HG03558 (cell line): ENCODE measurements around the gene CEP128.

ENCODE experiments used
- ATAC-seq: cut with Tn5 transposase; IDR thresholded peaks from one replicate; pipeline ENCODE4 v1.9.1; 2021; ENCODE audit warnings: moderate number of reproducible peaks; ENCODE audit not compliant: unreplicated experiment; ENCODE audit errors: extremely low read depth

CEP128 gene

DNA sequence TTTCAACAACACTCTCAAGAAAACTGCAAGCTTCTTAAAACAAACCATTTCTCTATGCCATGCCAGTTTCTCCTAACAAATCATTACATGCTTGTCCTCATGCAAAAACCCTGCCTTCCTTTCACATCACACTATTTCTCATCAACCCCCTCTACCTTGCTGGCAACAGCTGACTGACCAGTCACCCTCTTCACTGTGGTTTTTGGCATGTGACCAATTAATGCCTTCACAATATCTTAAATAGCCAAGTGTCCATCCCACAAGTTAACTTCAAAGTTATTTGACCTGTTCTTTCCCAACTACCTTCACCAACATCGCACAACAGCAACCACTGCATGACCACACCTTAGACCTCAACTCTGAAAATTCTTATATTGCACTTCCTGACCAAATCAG is 159.6 kb downstream of the CEP128 start:
- no peak for ATAC-seq

DNA sequence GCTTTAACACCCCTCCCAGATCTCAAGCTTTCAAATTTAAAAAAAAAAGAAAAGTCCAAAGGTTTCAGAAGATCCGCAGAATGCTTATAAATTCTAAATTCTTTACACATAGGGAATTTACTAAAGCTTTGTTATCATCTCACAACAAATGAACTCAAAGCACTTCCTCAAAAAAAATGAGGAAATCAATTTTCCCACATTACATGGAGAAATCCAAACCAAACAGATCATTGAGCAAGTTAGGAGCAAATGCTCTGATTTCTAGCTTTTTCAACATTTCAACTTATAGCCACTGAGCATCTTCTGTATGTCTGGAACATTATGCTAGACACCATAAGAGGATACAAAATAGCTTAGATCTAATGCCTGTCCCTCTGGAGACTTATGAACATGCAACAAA is 161.0 kb downstream of the CEP128 start:
- ATAC-seq, result no peak

DNA sequence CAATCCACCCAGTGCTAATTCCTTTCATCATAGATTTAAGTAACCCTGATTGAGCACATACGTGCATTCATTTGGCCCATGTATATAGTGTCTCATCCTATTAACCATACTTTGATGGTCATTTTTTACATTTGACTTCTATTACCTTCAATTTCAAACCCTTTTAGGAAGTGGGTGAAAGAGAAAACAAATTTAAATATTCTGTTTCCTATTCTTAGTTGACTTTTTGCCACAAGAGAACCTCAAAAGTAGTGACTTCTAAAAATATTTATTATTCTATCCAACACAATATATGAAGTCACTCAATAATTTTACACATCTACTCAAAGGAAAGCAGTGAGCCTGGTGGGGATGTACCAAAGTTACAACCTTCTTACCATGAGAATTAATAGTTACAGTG is 164.9 kb downstream of the CEP128 start:
- ATAC-seq, result no peak

DNA sequence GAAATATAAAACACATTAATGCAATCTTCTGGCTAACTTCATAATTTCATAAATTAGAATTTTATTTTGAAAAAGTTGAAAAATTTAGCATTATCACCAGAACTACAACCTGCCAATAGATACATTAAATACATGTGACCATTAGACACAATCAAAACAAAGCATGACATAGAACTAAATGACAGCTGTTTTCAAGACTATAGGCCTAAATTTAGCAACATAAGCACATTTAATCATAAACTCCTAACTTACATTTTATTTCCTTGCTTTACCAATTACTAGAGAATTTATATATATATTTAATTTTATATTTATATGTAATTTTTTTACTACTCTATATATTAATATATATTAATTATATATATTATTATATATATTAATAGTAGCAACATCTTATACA is 165.4 kb downstream of the CEP128 start:
- ATAC-seq, result no peak

DNA sequence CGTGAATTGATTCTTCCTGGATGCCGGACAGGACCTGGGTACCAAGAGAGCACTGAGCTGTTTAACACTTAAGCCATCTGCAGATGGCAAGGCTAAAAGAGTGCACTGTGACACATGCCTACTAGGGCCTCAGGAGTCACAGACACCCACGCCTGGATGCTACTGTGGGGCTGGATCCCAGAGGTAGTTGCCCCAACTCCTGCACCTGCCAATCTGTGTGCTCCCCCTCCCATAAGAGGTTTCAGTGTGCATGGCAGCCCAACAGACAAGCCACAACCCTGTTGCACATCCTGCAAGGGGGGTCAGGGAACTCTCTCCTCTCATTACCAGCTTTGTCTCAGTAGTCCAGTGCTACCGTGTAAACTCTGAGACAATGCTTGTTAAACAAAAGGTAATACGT is 169.0 kb downstream of the CEP128 start:
- ATAC-seq, result no peak

DNA sequence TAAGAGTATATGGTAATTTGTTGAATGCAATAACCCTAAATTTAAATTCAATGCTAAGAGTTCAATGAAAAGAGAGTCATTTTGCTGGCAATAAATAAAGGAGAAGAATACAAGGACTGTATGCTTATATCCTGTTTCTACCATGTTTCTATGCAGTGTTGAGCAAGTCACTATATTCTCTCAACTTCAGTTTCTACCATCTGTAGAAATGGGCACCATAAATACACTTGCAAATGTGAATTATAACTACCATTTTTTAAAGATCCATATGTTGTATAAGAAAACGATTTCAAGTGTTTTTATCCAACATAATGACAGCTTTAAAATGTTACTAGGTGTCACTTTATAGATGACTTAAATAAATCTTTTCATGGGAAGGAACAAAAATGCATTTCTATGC is 170.3 kb downstream of the CEP128 start:
- ATAC-seq, result no peak

DNA sequence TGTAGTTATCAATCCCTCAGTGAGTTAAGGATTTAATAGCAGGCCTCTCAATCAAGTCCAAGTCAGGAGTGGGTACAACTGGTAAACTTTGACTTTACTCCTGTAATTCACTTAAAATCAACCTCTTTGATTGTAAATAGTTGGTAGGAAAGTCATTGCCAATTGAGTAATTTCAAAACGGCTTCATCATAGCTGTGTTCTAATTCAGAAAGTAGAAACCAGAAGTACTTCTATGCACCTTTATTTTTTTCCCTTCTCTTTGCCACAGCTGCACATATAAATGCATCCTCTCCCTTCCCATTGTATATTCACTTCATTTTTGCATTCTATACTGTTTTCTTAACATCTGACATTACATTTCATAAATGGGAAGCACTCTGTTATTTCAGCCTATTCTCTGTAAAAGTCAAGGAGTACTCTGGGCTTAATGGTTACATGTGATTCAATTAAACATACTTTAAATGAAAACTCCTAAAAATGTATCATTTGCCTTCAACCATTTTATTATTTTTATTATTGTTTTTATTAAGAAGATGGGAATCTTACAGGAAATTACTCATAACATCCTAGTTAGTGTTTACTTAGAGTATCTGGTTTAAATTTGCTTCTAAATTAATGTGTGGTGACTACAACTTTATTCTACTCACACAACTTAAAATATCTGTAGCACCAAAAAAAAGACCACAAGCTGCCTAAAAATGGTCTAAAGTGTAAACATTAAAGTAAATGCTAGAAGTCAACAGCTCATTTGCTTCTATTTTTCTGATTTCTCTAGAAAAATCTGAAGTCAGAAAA is 171.2 kb downstream of the CEP128 start:
- no peak for ATAC-seq

DNA sequence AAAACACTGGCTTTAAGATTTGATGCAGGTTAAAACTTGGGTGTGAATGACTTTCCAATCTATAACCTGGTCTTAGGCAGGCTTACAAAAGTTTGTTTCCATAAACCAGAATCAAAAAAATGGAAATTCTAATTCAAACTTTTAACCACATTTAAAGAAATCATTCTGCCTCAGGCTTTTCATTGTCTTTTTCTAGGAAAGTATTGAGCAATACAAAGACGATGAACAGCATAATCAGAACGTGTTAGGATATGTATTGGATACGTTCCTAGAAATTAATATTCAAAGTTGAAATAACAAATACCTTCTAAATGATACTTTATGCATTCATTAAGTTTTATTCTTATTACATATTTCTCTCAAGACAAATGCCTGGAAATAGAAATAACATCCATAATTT is 172.9 kb downstream of the CEP128 start:
- no peak for ATAC-seq

DNA sequence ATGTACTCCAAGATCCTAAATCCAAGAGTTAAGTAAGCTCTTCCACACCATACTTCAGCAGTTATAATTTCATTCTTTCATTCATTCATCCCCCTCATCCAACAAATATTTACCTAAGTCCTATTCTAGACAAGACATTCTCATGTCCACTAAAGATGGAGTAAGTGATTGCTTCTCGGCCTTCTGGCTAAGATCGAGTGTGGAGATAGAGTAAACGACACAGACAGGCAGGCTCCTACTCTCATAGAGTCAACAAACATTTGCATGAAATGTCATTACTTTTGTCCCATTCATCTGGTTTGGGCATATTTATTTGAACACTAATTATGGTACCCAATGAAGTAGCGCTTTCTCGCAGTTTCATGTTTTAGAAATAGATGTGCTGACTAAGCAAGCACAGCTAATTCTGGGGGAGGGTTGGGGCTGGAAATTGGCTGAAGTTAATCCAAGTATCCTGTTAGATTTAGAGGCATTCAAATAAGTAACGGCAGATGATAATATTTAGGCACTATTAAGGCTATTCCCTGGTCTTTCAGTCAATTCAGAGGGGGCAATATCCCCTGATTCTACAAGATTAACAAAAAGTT is 176.5 kb downstream of the CEP128 start:
- ATAC-seq, result no peak

DNA sequence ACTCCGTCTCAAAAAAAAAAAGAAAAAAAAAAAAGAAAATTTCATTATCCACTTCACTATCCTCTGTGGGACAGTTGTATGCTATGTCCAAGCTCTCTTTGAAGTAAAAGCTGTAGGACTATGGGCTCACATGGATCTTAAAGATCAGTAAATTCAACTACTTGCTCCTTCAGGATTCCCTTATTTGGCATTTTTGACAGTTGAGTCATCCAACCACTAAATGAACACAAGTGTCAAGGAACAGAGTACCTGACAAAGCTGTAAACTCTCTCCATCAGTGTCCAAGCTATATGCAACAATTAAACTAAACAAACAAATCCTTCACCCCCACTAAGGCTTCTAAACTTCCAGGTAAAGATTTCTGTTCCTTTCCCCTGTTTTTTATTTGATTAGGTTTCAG is 177.0 kb downstream of the CEP128 start:
- no peak for ATAC-seq

DNA sequence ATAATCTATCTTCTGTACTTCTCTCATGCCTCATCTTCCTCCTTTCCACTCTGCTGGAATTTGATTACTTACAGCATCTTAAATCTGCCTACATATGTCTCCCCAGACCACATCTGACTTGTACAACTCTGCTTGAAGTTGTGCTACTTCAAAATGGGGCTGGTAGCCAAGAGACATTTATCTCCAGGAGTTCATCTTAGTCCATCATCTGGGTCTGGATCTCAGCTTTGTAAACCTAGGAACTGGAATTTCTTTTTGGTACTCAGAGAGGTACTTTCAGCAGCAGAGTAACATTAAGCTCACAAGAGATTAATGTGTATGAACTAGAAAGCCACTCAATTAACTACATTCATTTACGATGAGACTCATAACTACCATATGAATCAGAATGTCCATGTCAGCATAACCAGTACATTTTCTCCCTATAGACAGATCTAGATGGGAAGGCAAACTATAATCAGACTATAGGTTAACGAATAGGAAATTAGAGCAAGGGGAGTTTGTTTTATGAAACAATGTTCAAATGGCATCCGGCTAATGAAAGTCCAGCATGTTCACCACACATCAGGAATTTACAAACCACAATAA is 178.8 kb downstream of the CEP128 start:
- ATAC-seq, result no peak

DNA sequence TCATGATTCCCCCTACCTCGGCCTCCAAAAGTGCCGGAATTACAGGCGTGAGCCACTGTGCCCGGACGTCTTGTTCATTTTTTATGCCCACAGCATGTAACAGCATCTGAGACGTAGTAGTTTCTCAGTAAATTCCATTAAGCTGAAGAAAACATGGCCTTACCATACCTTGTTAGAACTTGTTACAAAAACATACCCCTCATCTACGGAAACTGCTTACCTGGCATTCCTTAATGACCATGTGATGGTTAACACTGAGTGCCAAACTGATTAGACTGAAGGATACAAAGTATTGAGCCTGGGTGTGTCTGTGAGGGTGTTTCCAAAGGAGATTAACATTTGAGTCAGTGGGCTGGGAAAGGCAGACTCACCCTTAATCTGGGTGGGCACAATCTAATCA is 186.8 kb downstream of the CEP128 start:
- no peak for ATAC-seq

DNA sequence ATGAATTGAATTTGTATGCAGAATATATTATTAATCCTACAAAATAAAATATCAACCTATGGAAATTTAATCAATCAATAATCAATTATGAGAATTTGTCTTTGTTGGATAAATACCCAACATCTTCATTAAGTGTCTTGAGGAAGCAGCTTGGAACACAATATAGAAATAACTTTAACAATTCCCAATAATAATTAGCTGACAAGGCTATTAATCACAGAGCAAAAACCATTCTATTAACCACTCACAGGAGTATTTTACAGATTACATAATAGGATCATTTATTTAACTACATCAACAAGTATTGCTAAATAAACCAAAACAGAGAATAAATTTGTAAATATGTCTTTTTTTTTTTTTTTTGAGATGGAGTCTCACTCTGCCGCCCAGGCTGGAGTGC is 190.3 kb downstream of the CEP128 start:
- ATAC-seq, result no peak

DNA sequence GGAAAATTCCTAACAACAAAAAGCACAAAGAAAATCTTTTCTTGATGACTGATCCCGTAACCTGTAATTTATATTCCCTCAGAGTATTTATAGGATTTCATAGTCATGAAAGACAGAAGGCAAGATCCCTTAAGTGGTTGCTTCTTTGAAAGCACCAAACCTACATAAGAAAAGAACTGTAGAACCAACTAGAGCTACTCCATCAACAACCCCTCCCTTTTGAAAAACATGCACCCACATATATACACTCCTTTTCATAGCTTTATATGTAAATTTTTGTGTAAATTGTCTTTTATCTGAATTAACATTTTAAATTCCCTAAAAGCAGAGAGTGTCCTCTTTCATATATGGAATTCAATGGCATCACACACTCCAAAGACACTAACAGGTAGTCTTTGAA is 215.3 kb downstream of the CEP128 start:
- ATAC-seq, result no peak

DNA sequence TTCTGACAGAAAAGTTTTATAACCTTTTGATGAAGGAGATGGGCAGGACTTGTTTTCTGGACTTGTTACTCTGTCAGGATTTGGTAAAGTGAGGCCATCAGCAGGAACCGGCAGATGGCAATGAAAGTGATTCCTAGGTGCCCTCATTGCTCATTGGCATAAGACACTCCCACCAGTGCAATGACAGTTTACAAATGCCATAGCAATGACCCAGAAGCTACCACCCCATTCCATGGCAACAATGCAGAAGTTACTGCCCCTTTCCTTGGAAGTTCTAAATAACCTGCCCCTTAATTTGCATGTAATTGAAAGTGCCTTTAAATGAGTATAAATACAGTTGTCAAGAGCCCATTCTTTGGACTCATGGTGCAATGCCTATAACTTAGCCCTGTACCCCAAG is 222.6 kb downstream of the CEP128 start:
- no peak for ATAC-seq

DNA sequence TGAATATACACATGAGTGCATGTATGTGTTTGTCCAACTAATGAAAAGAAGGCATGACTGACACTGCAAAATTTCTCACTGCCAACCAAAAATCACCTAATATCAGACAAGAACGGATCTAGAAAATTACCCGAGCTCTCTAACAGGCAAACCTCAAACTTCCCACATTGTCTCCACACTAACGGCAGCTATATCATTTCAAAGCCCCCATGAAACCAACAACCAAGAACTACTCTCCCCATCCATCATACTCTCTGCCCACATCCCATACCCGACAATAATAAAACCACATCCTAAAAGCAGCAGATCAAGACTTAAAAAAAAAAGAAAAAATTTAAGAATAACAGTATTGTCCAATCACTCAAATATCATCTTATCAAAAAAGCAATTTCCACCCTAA is 227.1 kb downstream of the CEP128 start:
- no peak for ATAC-seq

DNA sequence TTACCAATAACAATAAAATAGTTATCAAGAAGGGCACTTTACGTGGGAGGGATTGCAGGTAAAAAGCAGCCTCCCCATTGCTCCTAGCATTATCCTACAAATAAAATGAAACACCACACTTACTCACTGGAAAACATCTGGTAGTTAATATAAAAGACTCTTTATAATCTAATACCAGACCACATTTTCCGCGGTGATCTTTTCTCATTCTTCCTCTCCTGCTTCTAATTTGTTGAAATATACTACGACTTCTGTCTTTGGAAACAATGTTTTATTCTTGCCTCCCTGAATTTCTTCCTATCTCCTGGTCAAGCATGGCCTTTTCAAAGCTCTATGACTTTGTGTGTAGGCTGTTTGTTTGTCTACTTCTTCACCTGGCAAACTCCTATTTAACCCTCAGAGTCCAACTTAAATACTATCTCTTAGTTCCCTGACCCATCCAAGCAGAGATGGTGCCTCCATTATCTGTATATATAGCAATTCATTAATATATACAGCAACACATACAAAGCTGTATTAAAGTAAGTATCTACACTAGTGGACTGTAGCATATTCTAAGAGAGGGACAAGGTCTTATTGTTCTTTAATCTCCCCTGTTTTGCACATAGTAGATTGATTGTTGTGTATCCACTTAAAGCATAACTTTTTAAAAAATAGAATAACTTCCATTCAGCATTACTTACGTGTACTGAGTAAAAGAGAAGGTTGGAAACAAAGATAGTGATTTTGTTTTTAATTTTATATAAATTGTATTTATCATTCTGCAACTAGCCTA is 228.3 kb downstream of the CEP128 start:
- no peak for ATAC-seq

DNA sequence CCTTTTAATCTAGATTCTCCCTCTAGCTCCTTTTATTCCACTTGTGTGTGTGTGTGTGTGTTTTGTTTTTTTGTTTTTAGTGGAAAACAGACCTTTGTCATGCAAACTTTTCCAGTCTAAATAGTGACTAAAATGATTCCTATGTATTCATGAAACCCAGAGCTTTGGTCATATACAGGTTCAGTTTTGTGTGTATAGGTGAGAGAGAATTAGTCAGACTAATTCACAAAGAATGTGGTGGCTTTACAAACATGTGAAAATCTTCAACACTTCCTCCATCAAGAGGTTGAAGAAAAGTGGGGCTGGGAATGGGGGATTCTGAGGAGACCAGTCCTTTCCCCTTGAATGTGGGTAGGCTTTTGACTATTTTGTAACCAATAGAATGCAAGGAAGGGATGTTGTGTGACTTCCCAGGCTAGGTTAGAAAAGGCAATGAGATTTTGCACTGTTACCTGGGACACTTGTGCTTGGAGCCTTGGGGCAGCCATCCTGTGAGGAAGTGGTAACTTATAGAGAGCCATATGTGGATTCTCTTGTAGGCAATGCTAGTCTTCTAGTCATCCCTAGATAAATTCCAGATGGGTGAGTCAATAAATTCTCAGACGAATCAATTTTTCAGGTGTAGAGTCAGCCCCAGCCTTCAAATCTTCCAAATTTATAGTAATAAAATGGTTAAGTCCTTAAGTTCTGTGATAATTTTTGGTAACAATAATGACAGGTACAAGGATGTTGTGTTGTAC is 236.1 kb downstream of the CEP128 start:
- no peak for ATAC-seq

DNA sequence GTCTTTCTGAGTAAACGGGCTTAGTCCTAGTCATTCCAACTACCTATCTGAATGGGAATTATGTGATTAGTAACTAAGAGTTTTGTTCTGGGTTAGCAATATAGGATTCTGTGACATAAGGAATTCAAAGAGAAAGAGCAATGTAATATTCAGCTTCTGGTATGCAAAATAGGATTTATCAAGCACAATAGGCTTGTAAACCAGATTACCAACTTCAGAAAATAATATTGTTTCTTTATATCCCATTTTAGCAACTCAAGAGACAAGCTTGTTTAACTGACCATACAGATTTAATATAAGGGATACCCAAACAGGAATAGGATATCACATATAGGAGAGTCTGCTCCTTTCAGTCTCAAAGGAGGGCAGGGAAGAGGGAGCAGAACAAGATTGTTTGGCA is 240.9 kb downstream of the CEP128 start:
- ATAC-seq, result no peak

DNA sequence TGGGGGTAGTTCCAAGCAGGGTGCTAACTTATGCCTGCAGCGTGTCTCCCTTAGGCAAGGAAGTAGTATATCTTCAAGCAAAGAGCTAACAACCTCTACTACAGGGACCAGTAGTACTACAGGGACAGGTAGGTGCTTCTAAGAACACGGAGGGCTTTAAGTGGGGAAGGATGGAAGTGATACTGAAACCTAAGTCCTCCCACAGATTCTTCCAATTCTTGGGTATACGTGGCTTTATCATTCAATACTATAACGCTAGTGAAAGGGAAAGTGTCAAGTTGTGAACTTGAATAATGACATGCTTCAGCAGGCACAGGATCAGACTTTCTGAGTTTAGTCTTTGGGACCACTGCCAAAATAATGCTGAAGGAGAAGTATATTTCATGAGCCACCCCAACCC is 241.7 kb downstream of the CEP128 start:
- ATAC-seq, result no peak
